Measurements from ENCODE around the gene UBE2E3.

DNA sequence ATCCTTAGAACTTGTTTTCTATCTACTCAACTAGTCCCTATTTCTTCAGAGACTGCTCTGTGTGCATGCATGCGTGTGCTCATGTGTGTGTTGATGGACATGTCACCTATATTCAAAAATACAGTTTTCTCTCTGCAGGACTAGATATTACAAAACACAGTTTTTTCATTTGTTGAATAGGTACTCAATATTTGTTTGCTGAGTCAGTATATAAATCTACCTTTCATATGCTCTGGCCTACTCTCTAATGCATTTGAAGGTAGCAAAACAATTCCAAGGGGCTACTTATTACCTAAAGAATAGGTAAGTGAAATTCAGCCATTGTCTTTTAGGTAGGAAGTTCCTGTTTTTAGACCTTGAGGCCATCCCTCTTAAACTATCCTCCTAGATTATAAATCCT, 8.6 kb upstream of the UBE2E3 start:
- TF ChIP-seq, protein P1, sequence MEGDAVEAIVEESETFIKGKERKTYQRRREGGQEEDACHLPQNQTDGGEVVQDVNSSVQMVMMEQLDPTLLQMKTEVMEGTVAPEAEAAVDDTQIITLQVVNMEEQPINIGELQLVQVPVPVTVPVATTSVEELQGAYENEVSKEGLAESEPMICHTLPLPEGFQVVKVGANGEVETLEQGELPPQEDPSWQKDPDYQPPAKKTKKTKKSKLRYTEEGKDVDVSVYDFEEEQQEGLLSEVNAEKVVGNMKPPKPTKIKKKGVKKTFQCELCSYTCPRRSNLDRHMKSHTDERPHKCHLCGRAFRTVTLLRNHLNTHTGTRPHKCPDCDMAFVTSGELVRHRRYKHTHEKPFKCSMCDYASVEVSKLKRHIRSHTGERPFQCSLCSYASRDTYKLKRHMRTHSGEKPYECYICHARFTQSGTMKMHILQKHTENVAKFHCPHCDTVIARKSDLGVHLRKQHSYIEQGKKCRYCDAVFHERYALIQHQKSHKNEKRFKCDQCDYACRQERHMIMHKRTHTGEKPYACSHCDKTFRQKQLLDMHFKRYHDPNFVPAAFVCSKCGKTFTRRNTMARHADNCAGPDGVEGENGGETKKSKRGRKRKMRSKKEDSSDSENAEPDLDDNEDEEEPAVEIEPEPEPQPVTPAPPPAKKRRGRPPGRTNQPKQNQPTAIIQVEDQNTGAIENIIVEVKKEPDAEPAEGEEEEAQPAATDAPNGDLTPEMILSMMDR (conservative IDR thresholded peaks at IDR 0.05) = no peak
- no peak for TF ChIP-seq EZH2 (IDR thresholded peaks at IDR 0.05; ENCODE audit: low read depth)

Data from PC-9 (cell line).